K562 (cell line): ENCODE data around the gene ACAD10. TPM values are rescaled to one million over a fixed set of nuclear protein-coding genes. Genes with fewer than 3 reads are reported as not detected.

Experiments used
- ATAC-seq: fragments of 200-7000 bp; cut with Tn5 transposase; 3 replicates; pipeline ENCODE4 v1.9.1; 2020; ENCODE audit warnings: moderate library complexity
- BruUV-seq: library from RNA; stranded (reverse); fragments of 400-500 nt; replicated peaks from 2 replicates; lab custom pipeline; 2021; lab: Mats Ljungman, UMichigan
- CTCF ChIA-PET: fragments of 300-600 bp; formaldehyde crosslinking; extraction: SDS; loops from one replicate; lab custom pipeline; 2021; ENCODE audit warnings: low intra/inter-chr PET ratio; lab: Yijun Ruan, JAX
- POLR2A ChIA-PET: fragments of 300-600, 350-650 bp; sonication (Branson Sonifier 250); formaldehyde crosslinking; extraction: SDS; loops from one replicate; lab custom pipeline; 2021; ENCODE audit warnings: antibody characterized with exemption, inconsistent platforms; lab: Yijun Ruan, JAX
- DNase-seq, 4 experiments: peaks; one replicate each; pipeline versions ENCODE4 v3.0.0 to v3.0.0-alpha.2; 2011 to 2018; ENCODE audit warnings: low spot score in 3 of 4, mixed read lengths in 3 of 4; ENCODE audit errors: extremely low read depth in 1 of 4
- FAIRE-seq: peaks from 2 replicates; lab custom pipeline; 2011; peaks lifted over from hg19 to GRCh38; lab: Jason Lieb, UNC
- H2AFZ ChIP-seq: 2 replicates; pipeline ENCODE4 v1.6.0; 2011; ENCODE audit warnings: low read depth, low read length, control low read depth, inconsistent platforms
- H3K27ac ChIP-seq: fragments of 200-600 bp; 3 replicates; pipeline ENCODE4 v1.8.0; 2011; ENCODE audit warnings: low read depth, mild to moderate bottlenecking, control low read depth, inconsistent platforms, low read length, moderate library complexity, mixed read lengths; ENCODE audit errors: extremely low read depth
- H3K27me3 ChIP-seq, 2 experiments: fragments of 300-600 bp in 1 of 2; 2 replicates in 1 of 2; 3 replicates in 1 of 2; pipeline versions ENCODE4 v1.6.0 to v1.8.0; 2011; ENCODE audit warnings: inconsistent platforms in 2 of 2, low read length in 2 of 2, mild to moderate bottlenecking in 1 of 2, mixed read lengths in 1 of 2, moderate library complexity in 1 of 2; ENCODE audit not compliant: control insufficient read depth in 2 of 2, insufficient read depth in 2 of 2
- H3K36me3 ChIP-seq: fragments of 300-600 bp; 3 replicates; pipeline ENCODE4 v1.8.0; 2011; ENCODE audit warnings: mild to moderate bottlenecking, low read length, inconsistent platforms; ENCODE audit not compliant: control insufficient read depth, insufficient read depth
- H3K4me1 ChIP-seq, 2 experiments: fragments of 200-600 bp in 1 of 2; replicated peaks in 1 of 2; 2 replicates in 1 of 2; 3 replicates in 1 of 2; pipeline versions ENCODE4 v1.5.1 to v1.8.0; 2011; ENCODE audit warnings: inconsistent platforms in 2 of 2, low read length in 2 of 2, mild to moderate bottlenecking in 1 of 2, mixed read lengths in 1 of 2, moderate library complexity in 1 of 2; ENCODE audit not compliant: control insufficient read depth in 2 of 2, insufficient read depth in 2 of 2
- H3K4me2 ChIP-seq: 2 replicates; pipeline ENCODE4 v1.6.1; 2011; ENCODE audit warnings: low read length, control low read depth, inconsistent platforms, mixed read lengths; ENCODE audit not compliant: insufficient read depth
- H3K4me3 ChIP-seq: fragments of 200-600 bp; sonication (generic), shearing (Covaris generic); 2 replicates; pipeline ENCODE4 v1.5.1; 2016; ENCODE audit warnings: control low read depth, inconsistent platforms
- H3K79me2 ChIP-seq: fragments of 200-600 bp; 3 replicates; pipeline ENCODE4 v1.8.0; 2011; ENCODE audit warnings: low read length, inconsistent platforms; ENCODE audit not compliant: control insufficient read depth, insufficient read depth
- H3K9ac ChIP-seq, 2 experiments: 2 replicates each; pipeline versions ENCODE4 v1.6.0 to v1.6.1; 2011; ENCODE audit warnings: low read depth in 2 of 2, low read length in 2 of 2, control low read depth in 1 of 2, inconsistent platforms in 1 of 2, mild to moderate bottlenecking in 1 of 2, mixed read lengths in 1 of 2; ENCODE audit not compliant: insufficient read depth in 1 of 2
- H3K9me1 ChIP-seq: one replicate; pipeline ENCODE4 v1.6.0; 2011; ENCODE audit warnings: inconsistent platforms, mild to moderate bottlenecking, low read length, moderate library complexity; ENCODE audit not compliant: control insufficient read depth, insufficient read depth
- H3K9me3 ChIP-seq: replicated peaks from 2 replicates; pipeline ENCODE4 v1.5.1; 2011; ENCODE audit warnings: low read depth, low read length, inconsistent platforms; ENCODE audit not compliant: control insufficient read depth, insufficient read depth
- H4K20me1 ChIP-seq: replicated peaks from 2 replicates; pipeline ENCODE4 v1.6.1; 2011; ENCODE audit warnings: low read length, inconsistent platforms, mixed read lengths; ENCODE audit not compliant: control insufficient read depth, insufficient read depth
- CCNT2 ChIP-seq: IDR thresholded peaks from 2 replicates; pipeline ENCODE4 v1.6.1; 2011; ENCODE audit warnings: borderline replicate concordance, low read depth, mild to moderate bottlenecking, moderate library complexity, mixed read lengths, low read length; ENCODE audit not compliant: insufficient read length; ENCODE audit errors: extremely low read depth
- FOXA1 ChIP-seq: fragments of 450-650 bp; IDR thresholded peaks from 2 replicates; pipeline ENCODE4 v1.6.1; 2016; ENCODE audit warnings: mild to moderate bottlenecking, borderline replicate concordance
- NRF1 ChIP-seq, 2 experiments: fragments of 450-650 bp; IDR thresholded peaks in 1 of 2; conservative IDR thresholded peaks in 1 of 2; 2 replicates each; pipeline ENCODE4 v1.6.1; 2014; ENCODE audit warnings: mild to moderate bottlenecking in 2 of 2
- WGBS: fragments of 100-300 bp; shearing (Covaris generic); methylation state at CpG from one replicate; pipeline ENCODE4 v1.1.6; 2016; ENCODE audit warnings: low coverage, mixed read lengths; ENCODE audit not compliant: insufficient coverage; ENCODE audit errors: missing lambda C conversion rate; 5-methylcytosine and 5-hydroxymethylcytosine counted together
- in situ Hi-C: fragments of 300-500 bp; cut with MboI; formaldehyde crosslinking; loops from 4 replicates; pipeline ENCODE4 v1.15.0; 2018; ENCODE audit warnings: inconsistent platforms, mixed read lengths
- intact Hi-C: fragments of 100-400 bp; cut with micrococcal nuclease; formaldehyde crosslinking; loops from 2 replicates; pipeline ENCODE4 v1.14.2; 2022
- polyA plus RNA-seq, 8 experiments: library from polyadenylated mRNA; depleted of rRNA in 4 of 8; stranded (reverse) in 5 of 8; unstranded in 3 of 8; fragments of >200 nt; fragmentation: Nextera tagmentation in 2 of 8; fragmentation: Illumina TruSeq in 1 of 8; extraction: Ambion mirVana in 2 of 8; extraction: Trizol in 1 of 8; gene quantifications; 2 replicates each; pipeline versions ENCODE4 v1.2.1 to v1.2.3, GENCODE V29; 2011 to 2014; ENCODE audit warnings: inconsistent platforms in 1 of 8, missing spikeins in 1 of 8
- total RNA-seq, 7 experiments: library from RNA; depleted of rRNA in 6 of 7; stranded (reverse); fragments of >200 nt in 6 of 7; fragmentation: Illumina TruSeq in 2 of 7; extraction: Trizol in 2 of 7; gene quantifications; 2 replicates each; pipeline versions ENCODE4 v1.2.1 to v1.2.3, GENCODE V29; 2011 to 2021; ENCODE audit warnings: low replicate concordance in 1 of 7
- TF ChIP-seq, protein P1 (sequence below): sonication (generic); formaldehyde crosslinking; IDR thresholded peaks from 2 replicates; pipeline ENCODE4 v1.8.1; 2023; ENCODE audit warnings: mild to moderate bottlenecking, missing genetic modification reagents
- TF ChIP-seq, protein P2 (sequence below): sonication (generic); formaldehyde crosslinking; IDR thresholded peaks from 2 replicates; pipeline ENCODE4 v1.8.0; 2022; ENCODE audit warnings: mild to moderate bottlenecking, missing genetic modification reagents
- TF ChIP-seq, protein P3 (sequence below): fragments of 250-450 bp; sonication (Bioruptor Pico); IDR thresholded peaks from 2 replicates; pipeline ENCODE4 v1.4.0; 2020; ENCODE audit warnings: mild to moderate bottlenecking, moderate library complexity

The ACAD10 gene
- total and polyA plus RNA-seq, 9 of the 15 experiments (the other 6 are each of a cell fraction or from before 2014, with no cell fraction given) = 2.3 to 19.2 (median 12.0) TPM

DNA sequence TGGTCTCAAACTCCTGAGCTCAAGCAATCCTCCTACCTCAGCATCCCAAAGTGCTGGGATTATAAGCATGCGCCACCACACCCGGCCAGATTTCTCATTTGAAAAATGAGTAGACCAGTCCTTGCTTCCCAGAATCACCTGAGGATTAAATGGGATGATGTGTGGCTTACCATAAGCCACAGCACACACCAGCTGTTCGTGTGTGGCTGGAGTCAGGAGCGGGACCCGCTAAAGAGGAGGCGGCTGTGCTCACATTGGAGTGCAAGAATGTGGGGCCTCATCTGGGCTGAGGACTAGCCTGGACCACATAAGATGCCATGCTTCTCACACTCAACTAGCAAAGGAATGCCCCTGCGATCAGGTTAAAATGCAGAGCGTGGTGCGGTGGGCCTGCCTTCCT is 74.1 kb downstream of the ACAD10 start:
- Histone ChIP-seq H3K4me2 (no peak overlapping the region), H4K20me1 (no peaks in the 10 kb centered on the region), H3K9me3 (no peaks in the 10 kb centered on the region), H3K9me1 (no peaks in the 10 kb centered on the region), H3K9ac (peak overlapping the region in 1 of 2 experiments; percentile 14; a peak in 1 of 4 replicates), H3K27ac (no peak overlapping the region), H2AFZ (no peak overlapping the region), H3K36me3 (no peaks in the 10 kb centered on the region), H3K4me3 (no peak overlapping the region), H3K79me2 (no peaks in the 10 kb centered on the region), H3K27me3 (no peaks in the 10 kb centered on the region)
- ChIA-PET CTCF (no interaction called here), POLR2A (interaction anchor here (1.0 to 2.8 kb wide), 3 partner anchors 16 to 40 kb away, joined by 4 to 14 read pairs (median 4); no protein-coding TSS in a partner anchor)
- no peak for ATAC-seq
- 65% methylated on average over 9 of the region's 9 CpGs for WGBS
- in situ Hi-C loops (no loop called here), intact Hi-C loops (no loop called here)
- BruUV-seq = no TSS peak
- DNase-seq = no peak
- no peak for FAIRE-seq
- TF ChIP-seq FOXA1 = no peak
- TF ChIP-seq, protein P1, sequence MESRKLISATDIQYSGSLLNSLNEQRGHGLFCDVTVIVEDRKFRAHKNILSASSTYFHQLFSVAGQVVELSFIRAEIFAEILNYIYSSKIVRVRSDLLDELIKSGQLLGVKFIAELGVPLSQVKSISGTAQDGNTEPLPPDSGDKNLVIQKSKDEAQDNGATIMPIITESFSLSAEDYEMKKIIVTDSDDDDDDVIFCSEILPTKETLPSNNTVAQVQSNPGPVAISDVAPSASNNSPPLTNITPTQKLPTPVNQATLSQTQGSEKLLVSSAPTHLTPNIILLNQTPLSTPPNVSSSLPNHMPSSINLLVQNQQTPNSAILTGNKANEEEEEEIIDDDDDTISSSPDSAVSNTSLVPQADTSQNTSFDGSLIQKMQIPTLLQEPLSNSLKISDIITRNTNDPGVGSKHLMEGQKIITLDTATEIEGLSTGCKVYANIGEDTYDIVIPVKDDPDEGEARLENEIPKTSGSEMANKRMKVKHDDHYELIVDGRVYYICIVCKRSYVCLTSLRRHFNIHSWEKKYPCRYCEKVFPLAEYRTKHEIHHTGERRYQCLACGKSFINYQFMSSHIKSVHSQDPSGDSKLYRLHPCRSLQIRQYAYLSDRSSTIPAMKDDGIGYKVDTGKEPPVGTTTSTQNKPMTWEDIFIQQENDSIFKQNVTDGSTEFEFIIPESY = peak; percentile 31; the same call in 1 of the 2 replicates
- TF ChIP-seq, all 486 proteins: peak for 1
- H3K4me1 ChIP-seq = peaks cover 10 to 21% of the 10 kb centered on the region in 2 experiments; a peak in 4 of 5 replicates

DNA sequence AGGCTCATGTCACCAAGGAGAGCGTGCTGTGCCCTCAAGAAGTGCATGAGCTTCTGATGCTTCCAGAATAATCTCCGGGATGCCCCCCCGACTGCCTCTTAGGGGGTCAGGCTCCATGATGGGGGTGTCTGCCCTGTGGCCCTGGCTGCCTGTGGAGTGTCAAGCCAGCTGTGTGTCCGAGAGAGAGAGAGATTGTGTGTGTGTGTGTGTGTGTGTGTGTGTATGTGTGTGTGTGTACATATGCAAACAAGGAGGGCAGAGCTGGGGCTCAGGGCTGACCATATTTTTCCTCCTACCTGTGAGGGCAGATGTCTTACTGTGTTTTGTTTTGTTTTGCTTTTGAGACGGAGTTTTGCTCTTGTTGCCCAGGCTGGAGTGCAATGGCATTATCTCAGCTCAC is 75.2 kb downstream of the ACAD10 start:
- FAIRE-seq (no peak), DNase-seq (no peak), ATAC-seq (no peak)
- BruUV-seq = no TSS peak
- H4K20me1 ChIP-seq = no peaks in the 10 kb centered on the region
- no peaks in the 10 kb centered on the region for H3K79me2 ChIP-seq
- no peaks in the 10 kb centered on the region for H3K27me3 ChIP-seq
- in situ Hi-C loops = no loop called here
- WGBS = 36% methylated on average over 5 of the region's 5 CpGs
- POLR2A ChIA-PET = interaction anchor here (0.6 to 2.8 kb wide), 5 partner anchors 14 to 75 kb away, joined by 3 to 14 read pairs (median 3); partner anchors contain the start of genes ACAD10 and BRAP
- CTCF ChIA-PET = no interaction called here
- no peak overlapping the region for H3K27ac ChIP-seq
- H3K36me3 ChIP-seq = no peaks in the 10 kb centered on the region
- peaks cover 16 to 26% of the 10 kb centered on the region in 2 experiments for H3K4me1 ChIP-seq
- no peak overlapping the region for H3K4me3 ChIP-seq
- H3K9me3 ChIP-seq = no peaks in the 10 kb centered on the region
- intact Hi-C loops = no loop called here
- no peak overlapping the region for H3K9ac ChIP-seq
- no peak overlapping the region for H3K4me2 ChIP-seq
- H3K9me1 ChIP-seq = no peaks in the 10 kb centered on the region
- no peak overlapping the region for H2AFZ ChIP-seq
- TF ChIP-seq, protein P2, sequence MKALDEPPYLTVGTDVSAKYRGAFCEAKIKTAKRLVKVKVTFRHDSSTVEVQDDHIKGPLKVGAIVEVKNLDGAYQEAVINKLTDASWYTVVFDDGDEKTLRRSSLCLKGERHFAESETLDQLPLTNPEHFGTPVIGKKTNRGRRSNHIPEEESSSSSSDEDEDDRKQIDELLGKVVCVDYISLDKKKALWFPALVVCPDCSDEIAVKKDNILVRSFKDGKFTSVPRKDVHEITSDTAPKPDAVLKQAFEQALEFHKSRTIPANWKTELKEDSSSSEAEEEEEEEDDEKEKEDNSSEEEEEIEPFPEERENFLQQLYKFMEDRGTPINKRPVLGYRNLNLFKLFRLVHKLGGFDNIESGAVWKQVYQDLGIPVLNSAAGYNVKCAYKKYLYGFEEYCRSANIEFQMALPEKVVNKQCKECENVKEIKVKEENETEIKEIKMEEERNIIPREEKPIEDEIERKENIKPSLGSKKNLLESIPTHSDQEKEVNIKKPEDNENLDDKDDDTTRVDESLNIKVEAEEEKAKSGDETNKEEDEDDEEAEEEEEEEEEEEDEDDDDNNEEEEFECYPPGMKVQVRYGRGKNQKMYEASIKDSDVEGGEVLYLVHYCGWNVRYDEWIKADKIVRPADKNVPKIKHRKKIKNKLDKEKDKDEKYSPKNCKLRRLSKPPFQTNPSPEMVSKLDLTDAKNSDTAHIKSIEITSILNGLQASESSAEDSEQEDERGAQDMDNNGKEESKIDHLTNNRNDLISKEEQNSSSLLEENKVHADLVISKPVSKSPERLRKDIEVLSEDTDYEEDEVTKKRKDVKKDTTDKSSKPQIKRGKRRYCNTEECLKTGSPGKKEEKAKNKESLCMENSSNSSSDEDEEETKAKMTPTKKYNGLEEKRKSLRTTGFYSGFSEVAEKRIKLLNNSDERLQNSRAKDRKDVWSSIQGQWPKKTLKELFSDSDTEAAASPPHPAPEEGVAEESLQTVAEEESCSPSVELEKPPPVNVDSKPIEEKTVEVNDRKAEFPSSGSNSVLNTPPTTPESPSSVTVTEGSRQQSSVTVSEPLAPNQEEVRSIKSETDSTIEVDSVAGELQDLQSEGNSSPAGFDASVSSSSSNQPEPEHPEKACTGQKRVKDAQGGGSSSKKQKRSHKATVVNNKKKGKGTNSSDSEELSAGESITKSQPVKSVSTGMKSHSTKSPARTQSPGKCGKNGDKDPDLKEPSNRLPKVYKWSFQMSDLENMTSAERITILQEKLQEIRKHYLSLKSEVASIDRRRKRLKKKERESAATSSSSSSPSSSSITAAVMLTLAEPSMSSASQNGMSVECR (CRISPR knock-in tag) = no peak
- no peak for TF ChIP-seq NRF1 (conservative IDR thresholded peaks at IDR 0.05 in 1 of 2, IDR thresholded peaks at IDR 0.05 in 1 of 2)
- TF ChIP-seq, protein P3, sequence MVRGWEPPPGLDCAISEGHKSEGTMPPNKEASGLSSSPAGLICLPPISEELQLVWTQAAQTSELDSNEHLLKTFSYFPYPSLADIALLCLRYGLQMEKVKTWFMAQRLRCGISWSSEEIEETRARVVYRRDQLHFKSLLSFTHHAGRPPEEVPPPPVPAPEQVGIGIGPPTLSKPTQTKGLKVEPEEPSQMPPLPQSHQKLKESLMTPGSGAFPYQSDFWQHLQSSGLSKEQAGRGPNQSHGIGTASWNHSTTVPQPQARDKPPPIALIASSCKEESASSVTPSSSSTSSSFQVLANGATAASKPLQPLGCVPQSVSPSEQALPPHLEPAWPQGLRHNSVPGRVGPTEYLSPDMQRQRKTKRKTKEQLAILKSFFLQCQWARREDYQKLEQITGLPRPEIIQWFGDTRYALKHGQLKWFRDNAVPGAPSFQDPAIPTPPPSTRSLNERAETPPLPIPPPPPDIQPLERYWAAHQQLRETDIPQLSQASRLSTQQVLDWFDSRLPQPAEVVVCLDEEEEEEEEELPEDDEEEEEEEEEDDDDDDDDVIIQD = no peak
- TF ChIP-seq CCNT2 = no peak
